ENCODE data around the gene FBLN2. TPM values are rescaled to one million over a fixed set of nuclear protein-coding genes. Genes with fewer than 3 reads are reported as not detected.

FBLN2 gene
- total and polyA plus RNA-seq, 2 of the 4 experiments (the other 2 are of a cell fraction): 11.8 to 60.8 TPM

- TF ChIP-seq CTCF (conservative IDR thresholded peaks at IDR 0.05; ENCODE audit: low read depth, low read length) (no peak), POLR2A (IDR thresholded peaks at IDR 0.05; ENCODE audit: low read depth, low read length) (no peak)
Measured at GRCh38 chr3:13566769-13567310, 17.9 kb downstream of the FBLN2 start (continued).

DNA sequence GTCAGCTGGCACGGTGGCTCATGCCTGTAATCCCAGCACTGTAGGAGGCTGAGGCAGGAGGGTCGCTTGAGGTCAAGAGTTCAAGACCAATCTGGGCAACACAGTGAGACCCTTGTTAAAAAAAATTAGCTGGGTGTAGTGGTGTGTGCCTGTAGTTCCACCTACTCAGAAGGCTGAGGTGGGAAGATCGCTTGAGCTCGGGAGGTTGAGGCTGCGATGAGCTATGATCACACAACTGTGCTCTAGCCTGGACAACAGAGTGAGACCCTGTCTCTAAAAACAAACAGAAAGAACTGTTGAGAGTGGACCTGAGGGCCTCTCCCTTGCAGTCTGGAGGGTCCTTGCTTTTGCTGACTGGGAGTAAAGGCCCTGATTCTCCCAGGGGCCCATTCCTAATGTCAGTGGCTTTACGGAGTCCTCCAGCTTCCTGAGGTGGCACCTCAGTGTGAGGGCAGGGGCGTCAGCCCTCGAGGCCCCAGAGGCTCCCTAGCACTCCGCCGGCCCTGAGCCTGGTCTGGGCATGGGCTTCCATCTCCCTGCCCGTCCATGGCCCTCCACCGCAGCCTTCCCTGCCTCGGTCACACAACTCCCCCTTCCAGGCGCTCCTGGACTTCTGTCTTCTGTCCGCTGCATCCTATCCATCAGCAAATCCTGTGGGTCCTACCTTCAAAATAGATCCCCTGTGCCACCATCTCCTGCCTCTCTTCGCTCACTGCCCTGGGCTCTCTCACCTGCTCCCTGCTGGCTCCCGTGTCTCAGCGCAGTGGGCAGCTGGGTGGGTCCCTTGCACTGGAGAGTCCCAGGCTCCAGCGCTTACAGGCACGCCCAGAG is 19.0 kb downstream of the FBLN2 start:
- no peaks in the 10 kb centered on the region for H3K79me1 ChIP-seq (ENCODE audit: low read depth in 1 of 2, low read length in 2 of 2)
- dilution Hi-C loops (cut with HindIII; ENCODE audit: low sequenced_read_pairs, unreplicated experiment): no loop called here
- H3K27me3 ChIP-seq (ENCODE audit: control insufficient read depth, insufficient read depth, low read length): no peaks in the 10 kb centered on the region; the same call in 1 of the 2 replicates
- no peak overlapping the region for H2AK5ac ChIP-seq (ENCODE audit: low read depth, low read length)
- no peaks in the 10 kb centered on the region for H3K9me1 ChIP-seq (ENCODE audit: insufficient read depth, low read length)
- no peak overlapping the region for H3K23ac ChIP-seq (ENCODE audit: low read depth, low read length)
- no peak overlapping the region for H3K56ac ChIP-seq (ENCODE audit: extremely low read depth, insufficient read depth, low read length)
- H4K5ac ChIP-seq (ENCODE audit: low read depth, low read length): no peak overlapping the region
- no peak overlapping the region for H2BK15ac ChIP-seq (ENCODE audit: low read depth, low read length)
- H4K8ac ChIP-seq (ENCODE audit: low read depth in 2 of 2, low read length in 2 of 2): no peak overlapping the region
- H3K27ac ChIP-seq (ENCODE audit: insufficient read depth, low read length): no peak overlapping the region
- no peak overlapping the region for H3K4me3 ChIP-seq (ENCODE audit: insufficient read depth, low read depth, low read length)
- no peak overlapping the region for H3K18ac ChIP-seq (ENCODE audit: low read depth, low read length)
- H3K4ac ChIP-seq (ENCODE audit: low read depth, low read length): no peak overlapping the region
- ChIA-PET POLR2A (ENCODE audit: unreplicated experiment) (no interaction called here), CTCF (no interaction called here)
- ATAC-seq (ENCODE audit: low read depth) (no peak), DNase-seq (no peak)
- no peak overlapping the region for H2AK9ac ChIP-seq (replicated peaks; ENCODE audit: low read depth, low read length, poor library complexity)
- H4K20me1 ChIP-seq (ENCODE audit: insufficient read depth, low read length): no peaks in the 10 kb centered on the region
- no peak overlapping the region for H3K14ac ChIP-seq (replicated peaks; ENCODE audit: low read depth, low read length)
- no peaks in the 10 kb centered on the region for H3K36me3 ChIP-seq (ENCODE audit: control insufficient read depth, insufficient read depth, low read length)
- no peak overlapping the region for H2BK120ac ChIP-seq (ENCODE audit: low read depth, low read length)
- WGBS, 2 experiments (ENCODE audit: extremely low coverage in 2 of 2, insufficient read length in 1 of 2): 78% methylated on average over 6 of the region's 20 CpGs; no CpG with 5 or more reads in 1 of the 2 experiments
- H3K9me3 ChIP-seq (ENCODE audit: control insufficient read depth, insufficient read depth, low read length): no peaks in the 10 kb centered on the region
- H2AFZ ChIP-seq (replicated peaks; ENCODE audit: low read length, poor library complexity): no peak overlapping the region
- TF ChIP-seq CEBPB (IDR thresholded peaks at IDR 0.05; ENCODE audit: low read depth, low read length) (no peak), SMC3 (IDR thresholded peaks at IDR 0.05; ENCODE audit: low read depth, low read length) (no peak), CTCF (conservative IDR thresholded peaks at IDR 0.05; ENCODE audit: low read depth, low read length) (no peak), RAD21 (IDR thresholded peaks at IDR 0.05; ENCODE audit: low read length) (no peak), POLR2A (IDR thresholded peaks at IDR 0.05; ENCODE audit: low read depth, low read length) (no peak)
- no peak overlapping the region for H3K4me2 ChIP-seq (ENCODE audit: low read depth, low read length)
- H3K9ac ChIP-seq (ENCODE audit: low read depth, low read length): no peak overlapping the region
- BruUV-seq (replicated peaks): no TSS peak
- no peak overlapping the region for H2BK20ac ChIP-seq (ENCODE audit: low read depth, low read length)
- intact Hi-C loops (cut with micrococcal nuclease): no loop called here
- H4K91ac ChIP-seq (ENCODE audit: insufficient read depth, low read depth, low read length): no peak overlapping the region
- no peaks in the 10 kb centered on the region for H3K4me1 ChIP-seq (ENCODE audit: control insufficient read depth, insufficient read depth, low read length)
- in situ Hi-C loops (cut with MboI; ENCODE audit: low sequenced_read_pairs): no loop called here
- no peak overlapping the region for H2BK5ac ChIP-seq (ENCODE audit: low read depth, low read length, poor library complexity, severe bottlenecking)

All from IMR-90 (cell line).